GM12873 (cell line): ENCODE data around the gene ADAM12.

Experiments
- TF ChIP-seq, protein P1 (sequence below): IDR thresholded peaks from 2 replicates; pipeline ENCODE4 v1.5.1; 2012; ENCODE audit warnings: low read depth, mild to moderate bottlenecking, moderate library complexity, low read length, control low read depth; ENCODE audit not compliant: insufficient read depth; ENCODE audit errors: missing control alignments

The ADAM12 gene

DNA sequence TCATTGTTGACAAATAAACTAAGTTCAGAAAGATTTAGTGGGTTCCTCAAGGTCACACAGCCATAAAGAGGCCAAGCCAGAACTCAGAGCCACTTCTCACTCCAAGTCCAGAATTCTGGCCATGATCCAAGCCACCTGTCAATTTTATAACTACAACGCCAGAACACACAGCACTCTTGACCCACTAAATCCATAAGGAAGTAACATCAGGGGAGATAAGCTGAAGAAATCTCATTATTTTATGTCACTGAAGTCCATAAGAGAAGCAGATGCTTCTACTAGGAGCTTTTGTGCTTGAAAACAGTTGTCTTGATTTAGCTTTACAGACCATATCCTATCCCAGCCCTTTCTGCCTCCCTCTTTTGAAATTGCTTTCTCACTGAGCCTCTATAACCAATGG lies 15.9 kb downstream of the ADAM12 start:
- TF ChIP-seq, protein P1, sequence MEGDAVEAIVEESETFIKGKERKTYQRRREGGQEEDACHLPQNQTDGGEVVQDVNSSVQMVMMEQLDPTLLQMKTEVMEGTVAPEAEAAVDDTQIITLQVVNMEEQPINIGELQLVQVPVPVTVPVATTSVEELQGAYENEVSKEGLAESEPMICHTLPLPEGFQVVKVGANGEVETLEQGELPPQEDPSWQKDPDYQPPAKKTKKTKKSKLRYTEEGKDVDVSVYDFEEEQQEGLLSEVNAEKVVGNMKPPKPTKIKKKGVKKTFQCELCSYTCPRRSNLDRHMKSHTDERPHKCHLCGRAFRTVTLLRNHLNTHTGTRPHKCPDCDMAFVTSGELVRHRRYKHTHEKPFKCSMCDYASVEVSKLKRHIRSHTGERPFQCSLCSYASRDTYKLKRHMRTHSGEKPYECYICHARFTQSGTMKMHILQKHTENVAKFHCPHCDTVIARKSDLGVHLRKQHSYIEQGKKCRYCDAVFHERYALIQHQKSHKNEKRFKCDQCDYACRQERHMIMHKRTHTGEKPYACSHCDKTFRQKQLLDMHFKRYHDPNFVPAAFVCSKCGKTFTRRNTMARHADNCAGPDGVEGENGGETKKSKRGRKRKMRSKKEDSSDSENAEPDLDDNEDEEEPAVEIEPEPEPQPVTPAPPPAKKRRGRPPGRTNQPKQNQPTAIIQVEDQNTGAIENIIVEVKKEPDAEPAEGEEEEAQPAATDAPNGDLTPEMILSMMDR = no peak

DNA sequence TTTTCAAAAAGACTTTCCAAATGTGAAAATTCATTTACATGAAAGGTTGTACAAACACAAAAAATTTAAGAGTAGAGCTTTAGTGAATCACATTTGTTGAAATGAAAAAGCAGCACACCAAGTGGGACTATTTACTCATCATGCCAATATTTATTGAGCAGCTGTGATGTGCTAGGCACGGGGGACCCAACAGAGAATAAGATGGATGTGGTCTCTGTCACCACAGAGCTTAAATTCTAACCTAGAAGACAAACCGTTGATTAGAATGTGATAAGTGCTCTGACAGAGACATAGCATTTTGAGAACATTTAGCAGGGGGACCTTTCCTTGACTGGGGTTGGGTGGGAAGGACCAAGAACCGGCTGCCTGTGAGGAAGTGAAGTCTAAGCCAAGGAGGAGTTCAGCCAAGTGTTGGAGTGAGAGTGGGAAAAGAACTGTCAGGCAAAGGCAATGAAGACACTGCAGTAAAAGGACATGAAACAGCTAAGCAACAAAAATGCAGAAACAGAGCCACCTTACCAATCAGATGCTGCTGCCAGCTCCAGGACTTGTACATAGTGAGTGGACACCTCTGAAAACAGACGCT lies 19.1 kb downstream of the ADAM12 start:
- TF ChIP-seq, protein P1 = no peak

DNA sequence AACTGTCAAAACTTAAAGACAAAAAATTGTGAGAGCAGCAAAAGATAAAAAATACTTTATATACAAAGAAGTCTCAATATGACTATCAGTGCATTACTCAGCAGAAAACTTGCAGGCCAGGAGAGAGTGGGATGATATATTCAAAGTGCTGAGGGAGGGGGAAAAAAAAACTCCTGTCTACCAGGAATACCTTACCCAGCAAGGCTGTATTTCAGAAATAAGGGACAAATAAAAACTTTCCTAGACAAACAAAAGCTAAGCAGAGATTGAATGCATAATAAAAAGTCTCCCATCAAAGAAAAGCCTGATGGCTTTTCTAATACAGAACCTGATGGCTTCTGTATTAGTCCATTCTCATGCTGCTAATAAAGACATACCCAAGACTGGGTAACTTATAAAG lies 31.1 kb downstream of the ADAM12 start:
- TF ChIP-seq, protein P1 = no peak

DNA sequence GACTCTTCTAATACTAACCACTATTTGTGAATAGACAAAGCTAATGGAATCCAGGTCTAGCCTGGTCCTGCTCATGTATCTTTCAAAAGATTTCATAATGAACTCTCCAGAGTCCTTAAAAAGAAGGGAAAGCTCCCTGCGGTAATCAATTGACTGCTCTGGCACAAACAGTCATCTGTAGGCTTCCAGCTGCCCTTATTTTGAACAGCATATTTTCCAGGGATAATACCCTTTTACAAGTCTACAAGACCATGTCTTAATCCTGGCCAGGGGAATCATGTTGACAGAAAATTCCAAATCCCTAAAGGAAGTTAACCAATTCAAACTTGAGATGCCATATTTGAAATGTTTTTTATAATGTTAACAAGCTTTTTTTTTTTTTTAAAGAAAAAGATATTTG lies 34.6 kb downstream of the ADAM12 start:
- TF ChIP-seq, protein P1 = no peak

DNA sequence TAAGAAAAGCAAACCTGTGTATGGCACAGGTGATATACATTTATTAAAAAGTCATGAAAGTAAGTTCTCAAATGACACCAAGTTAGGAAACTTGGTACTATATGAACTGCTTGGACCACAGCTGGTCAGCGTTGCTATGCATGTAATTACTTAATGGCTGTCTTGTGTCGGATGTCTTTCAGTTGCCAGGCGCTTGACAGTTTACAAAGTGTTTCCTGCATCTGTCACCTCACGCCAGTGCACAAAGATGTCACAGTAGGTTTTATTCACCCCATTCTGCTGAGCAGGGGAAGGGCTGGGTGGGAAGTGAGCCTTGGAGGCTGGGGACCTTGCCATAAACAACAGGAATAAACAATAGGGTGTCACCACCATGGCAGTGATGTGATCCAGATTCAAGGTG lies 35.8 kb downstream of the ADAM12 start:
- TF ChIP-seq, protein P1 = no peak

DNA sequence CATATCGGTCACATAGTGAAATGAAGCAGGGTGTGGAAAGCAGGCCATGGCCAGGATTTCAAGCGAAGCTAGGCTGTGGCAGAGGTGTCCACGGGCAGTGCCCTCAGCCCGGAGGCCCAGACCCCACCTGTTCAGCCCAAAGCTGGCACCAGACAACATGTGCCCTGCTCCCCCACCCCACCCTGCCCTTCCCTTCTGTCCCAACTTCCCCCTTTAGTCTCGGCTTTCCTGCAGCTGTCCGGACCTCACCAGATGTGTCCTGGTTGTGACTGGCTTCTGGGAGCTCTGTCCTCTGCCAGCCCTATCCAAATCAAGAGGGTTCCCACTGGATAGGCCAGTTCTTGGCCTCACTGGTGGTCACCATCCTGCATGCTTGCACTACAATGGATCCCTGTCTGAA lies 37.3 kb downstream of the ADAM12 start:
- TF ChIP-seq, protein P1 = no peak

DNA sequence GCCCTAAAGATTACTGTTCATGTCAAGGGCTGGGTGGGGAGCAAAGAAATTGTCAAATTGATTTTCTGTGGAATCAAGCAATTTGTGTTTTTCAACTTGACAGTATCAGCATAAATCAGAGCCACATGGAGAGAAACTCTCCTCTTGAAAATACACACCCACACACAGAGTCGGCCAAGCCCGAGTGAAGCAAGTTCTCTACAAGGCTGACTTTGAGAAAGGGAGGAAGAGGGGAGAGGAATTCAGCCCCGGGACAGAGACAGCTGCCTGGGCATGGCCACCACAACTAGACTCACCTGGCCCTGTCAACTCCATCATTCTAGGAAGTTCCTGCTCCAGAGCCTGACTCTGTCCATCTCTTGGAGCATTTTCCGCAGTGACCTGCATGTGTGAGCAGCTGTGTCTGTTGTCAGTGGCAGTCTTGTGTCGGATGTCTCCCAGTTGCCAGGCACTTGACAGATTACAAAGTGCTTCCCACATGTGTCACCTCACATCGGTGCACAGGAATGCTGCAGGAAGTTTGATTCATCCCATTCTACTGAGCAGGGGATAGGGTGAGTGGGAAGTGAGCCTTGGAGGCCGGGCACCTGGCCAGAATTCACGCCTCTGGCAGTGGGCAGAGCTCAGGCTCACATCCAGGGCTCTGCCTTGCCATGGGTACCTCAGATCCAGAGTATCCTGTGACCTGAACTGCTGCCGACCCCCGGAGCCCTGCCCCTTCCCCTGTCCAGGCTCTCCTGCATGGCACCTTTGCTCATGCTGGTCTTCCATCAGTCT lies 37.9 kb downstream of the ADAM12 start:
- TF ChIP-seq, protein P1 = no peak
